K562 (cell line): Measurements from ENCODE around the gene PXMP2. TPM values are rescaled to one million over a fixed set of nuclear protein-coding genes. Genes with fewer than 3 reads are reported as not detected.

Source experiments
- ATAC-seq: fragments of 200-7000 bp; cut with Tn5 transposase; 3 replicates; pipeline ENCODE4 v1.9.1; 2020; ENCODE audit warnings: moderate library complexity
- BruUV-seq: library from RNA; stranded (reverse); fragments of 400-500 nt; replicated peaks from 2 replicates; lab custom pipeline; 2021; lab: Mats Ljungman, UMichigan
- CTCF ChIA-PET: fragments of 300-600 bp; formaldehyde crosslinking; extraction: SDS; loops from one replicate; lab custom pipeline; 2021; ENCODE audit warnings: low intra/inter-chr PET ratio; lab: Yijun Ruan, JAX
- POLR2A ChIA-PET: fragments of 300-600, 350-650 bp; sonication (Branson Sonifier 250); formaldehyde crosslinking; extraction: SDS; loops from one replicate; lab custom pipeline; 2021; ENCODE audit warnings: antibody characterized with exemption, inconsistent platforms; lab: Yijun Ruan, JAX
- DNase-seq, 4 experiments: peaks; one replicate each; pipeline versions ENCODE4 v3.0.0 to v3.0.0-alpha.2; 2011 to 2018; ENCODE audit warnings: low spot score in 3 of 4, mixed read lengths in 3 of 4; ENCODE audit errors: extremely low read depth in 1 of 4
- FAIRE-seq: peaks from 2 replicates; lab custom pipeline; 2011; peaks lifted over from hg19 to GRCh38; lab: Jason Lieb, UNC
- H2AFZ ChIP-seq: 2 replicates; pipeline ENCODE4 v1.6.0; 2011; ENCODE audit warnings: low read depth, low read length, control low read depth, inconsistent platforms
- H3K27ac ChIP-seq: fragments of 200-600 bp; 3 replicates; pipeline ENCODE4 v1.8.0; 2011; ENCODE audit warnings: low read depth, mild to moderate bottlenecking, control low read depth, inconsistent platforms, low read length, moderate library complexity, mixed read lengths; ENCODE audit errors: extremely low read depth
- H3K27me3 ChIP-seq, 2 experiments: fragments of 300-600 bp in 1 of 2; 2 replicates in 1 of 2; 3 replicates in 1 of 2; pipeline versions ENCODE4 v1.6.0 to v1.8.0; 2011; ENCODE audit warnings: inconsistent platforms in 2 of 2, low read length in 2 of 2, mild to moderate bottlenecking in 1 of 2, mixed read lengths in 1 of 2, moderate library complexity in 1 of 2; ENCODE audit not compliant: control insufficient read depth in 2 of 2, insufficient read depth in 2 of 2
- H3K36me3 ChIP-seq: fragments of 300-600 bp; 3 replicates; pipeline ENCODE4 v1.8.0; 2011; ENCODE audit warnings: mild to moderate bottlenecking, low read length, inconsistent platforms; ENCODE audit not compliant: control insufficient read depth, insufficient read depth
- H3K4me1 ChIP-seq, 2 experiments: fragments of 200-600 bp in 1 of 2; replicated peaks in 1 of 2; 2 replicates in 1 of 2; 3 replicates in 1 of 2; pipeline versions ENCODE4 v1.5.1 to v1.8.0; 2011; ENCODE audit warnings: inconsistent platforms in 2 of 2, low read length in 2 of 2, mild to moderate bottlenecking in 1 of 2, mixed read lengths in 1 of 2, moderate library complexity in 1 of 2; ENCODE audit not compliant: control insufficient read depth in 2 of 2, insufficient read depth in 2 of 2
- H3K4me2 ChIP-seq: 2 replicates; pipeline ENCODE4 v1.6.1; 2011; ENCODE audit warnings: low read length, control low read depth, inconsistent platforms, mixed read lengths; ENCODE audit not compliant: insufficient read depth
- H3K4me3 ChIP-seq: fragments of 200-600 bp; sonication (generic), shearing (Covaris generic); 2 replicates; pipeline ENCODE4 v1.5.1; 2016; ENCODE audit warnings: control low read depth, inconsistent platforms
- H3K79me2 ChIP-seq: fragments of 200-600 bp; 3 replicates; pipeline ENCODE4 v1.8.0; 2011; ENCODE audit warnings: low read length, inconsistent platforms; ENCODE audit not compliant: control insufficient read depth, insufficient read depth
- H3K9ac ChIP-seq, 2 experiments: 2 replicates each; pipeline versions ENCODE4 v1.6.0 to v1.6.1; 2011; ENCODE audit warnings: low read depth in 2 of 2, low read length in 2 of 2, control low read depth in 1 of 2, inconsistent platforms in 1 of 2, mild to moderate bottlenecking in 1 of 2, mixed read lengths in 1 of 2; ENCODE audit not compliant: insufficient read depth in 1 of 2
- H3K9me1 ChIP-seq: one replicate; pipeline ENCODE4 v1.6.0; 2011; ENCODE audit warnings: inconsistent platforms, mild to moderate bottlenecking, low read length, moderate library complexity; ENCODE audit not compliant: control insufficient read depth, insufficient read depth
- H3K9me3 ChIP-seq: replicated peaks from 2 replicates; pipeline ENCODE4 v1.5.1; 2011; ENCODE audit warnings: low read depth, low read length, inconsistent platforms; ENCODE audit not compliant: control insufficient read depth, insufficient read depth
- H4K20me1 ChIP-seq: replicated peaks from 2 replicates; pipeline ENCODE4 v1.6.1; 2011; ENCODE audit warnings: low read length, inconsistent platforms, mixed read lengths; ENCODE audit not compliant: control insufficient read depth, insufficient read depth
- AFF1 ChIP-seq, 2 experiments: fragments of 450-650 bp; IDR thresholded peaks; 2 replicates each; pipeline ENCODE4 v1.6.1; 2018; ENCODE audit warnings: mild to moderate bottlenecking in 2 of 2, low read depth in 1 of 2; ENCODE audit not compliant: partially characterized antibody in 2 of 2
- ELF4 ChIP-seq: fragments of 450-650 bp; formaldehyde crosslinking; IDR thresholded peaks from 2 replicates; pipeline ENCODE4 v1.4.0; 2022; ENCODE audit warnings: missing genetic modification characterization
- HDAC2 ChIP-seq: fragments of 450-650 bp; IDR thresholded peaks from 2 replicates; pipeline ENCODE4 v1.6.1; 2016; ENCODE audit warnings: mild to moderate bottlenecking
- HMGN3 ChIP-seq: IDR thresholded peaks from 2 replicates; pipeline ENCODE4 v1.6.1; 2011; ENCODE audit warnings: borderline replicate concordance, low read depth, mild to moderate bottlenecking, mixed read lengths, low read length; ENCODE audit not compliant: insufficient read length; ENCODE audit errors: extremely low read depth
- MTA1 ChIP-seq: fragments of 450-650 bp; IDR thresholded peaks from 2 replicates; pipeline ENCODE4 v1.6.1; 2017; ENCODE audit warnings: borderline replicate concordance
- PHTF2 ChIP-seq: fragments of 250-450 bp; sonication (Bioruptor Pico); IDR thresholded peaks from 2 replicates; pipeline ENCODE4 v1.5.0; 2021; ENCODE audit warnings: mild to moderate bottlenecking
- RAD21 ChIP-seq, 2 experiments: fragments of 250-450 bp in 1 of 2; fragments of 450-650 bp in 1 of 2; sonication (Bioruptor Pico) in 1 of 2; formaldehyde crosslinking in 1 of 2; IDR thresholded peaks in 1 of 2; conservative IDR thresholded peaks in 1 of 2; 2 replicates each; pipeline versions ENCODE4 v1.4.0 to v1.8.0; 2020 to 2022; ENCODE audit warnings: mild to moderate bottlenecking in 2 of 2, moderate library complexity in 1 of 2
- SAFB2 ChIP-seq: fragments of 200-400 bp; formaldehyde crosslinking; IDR thresholded peaks from 2 replicates; pipeline ENCODE4 v1.6.1; 2018; ENCODE audit warnings: borderline replicate concordance, low read length, low read depth, moderate library complexity; ENCODE audit not compliant: severe bottlenecking
- TCF7 ChIP-seq: sonication (generic); IDR thresholded peaks from 2 replicates; pipeline ENCODE4 v1.6.1; 2016; ENCODE audit warnings: antibody characterized with exemption, borderline replicate concordance
- ZKSCAN8 ChIP-seq: fragments of 200-800 bp; sonication (Bioruptor generic); IDR thresholded peaks from 2 replicates; pipeline ENCODE4 v1.6.1; 2016; ENCODE audit warnings: missing genetic modification characterization, missing compliant biosample characterization
- ZNF232 ChIP-seq: sonication (generic); formaldehyde crosslinking; IDR thresholded peaks from 2 replicates; pipeline ENCODE4 v1.8.0; 2022; ENCODE audit warnings: mild to moderate bottlenecking, missing genetic modification reagents
- ZNF316 ChIP-seq: fragments of 450-650 bp; IDR thresholded peaks from 2 replicates; pipeline ENCODE4 v1.6.1; 2016
- ZNF717 ChIP-seq: fragments of 250-450 bp; sonication (Bioruptor Pico); IDR thresholded peaks from 2 replicates; pipeline ENCODE4 v1.5.0; 2021
- ZNF764 ChIP-seq: fragments of 250-450 bp; sonication (Bioruptor Pico); IDR thresholded peaks from 2 replicates; pipeline ENCODE4 v1.4.0; 2020; ENCODE audit warnings: low read depth, mild to moderate bottlenecking, moderate library complexity
- WGBS: fragments of 100-300 bp; shearing (Covaris generic); methylation state at CpG from one replicate; pipeline ENCODE4 v1.1.6; 2016; ENCODE audit warnings: low coverage, mixed read lengths; ENCODE audit not compliant: insufficient coverage; ENCODE audit errors: missing lambda C conversion rate; 5-methylcytosine and 5-hydroxymethylcytosine counted together
- in situ Hi-C: fragments of 300-500 bp; cut with MboI; formaldehyde crosslinking; loops from 4 replicates; pipeline ENCODE4 v1.15.0; 2018; ENCODE audit warnings: inconsistent platforms, mixed read lengths
- intact Hi-C: fragments of 100-400 bp; cut with micrococcal nuclease; formaldehyde crosslinking; loops from 2 replicates; pipeline ENCODE4 v1.14.2; 2022
- polyA plus RNA-seq, 8 experiments: library from polyadenylated mRNA; depleted of rRNA in 4 of 8; stranded (reverse) in 5 of 8; unstranded in 3 of 8; fragments of >200 nt; fragmentation: Nextera tagmentation in 2 of 8; fragmentation: Illumina TruSeq in 1 of 8; extraction: Ambion mirVana in 2 of 8; extraction: Trizol in 1 of 8; gene quantifications; 2 replicates each; pipeline versions ENCODE4 v1.2.1 to v1.2.3, GENCODE V29; 2011 to 2014; ENCODE audit warnings: inconsistent platforms in 1 of 8, missing spikeins in 1 of 8
- total RNA-seq, 7 experiments: library from RNA; depleted of rRNA in 6 of 7; stranded (reverse); fragments of >200 nt in 6 of 7; fragmentation: Illumina TruSeq in 2 of 7; extraction: Trizol in 2 of 7; gene quantifications; 2 replicates each; pipeline versions ENCODE4 v1.2.1 to v1.2.3, GENCODE V29; 2011 to 2021; ENCODE audit warnings: low replicate concordance in 1 of 7
- TF ChIP-seq, protein P1 (sequence below): IDR thresholded peaks from 2 replicates; pipeline ENCODE4 v1.6.1; 2012; ENCODE audit warnings: low read depth, low read length, improper control_type of control experiment, borderline replicate concordance
- TF ChIP-seq, protein P2 (sequence below): fragments of 450-650 bp; IDR thresholded peaks from 2 replicates; pipeline ENCODE4 v1.6.1; 2016; ENCODE audit warnings: mild to moderate bottlenecking

PXMP2 gene
- total and polyA plus RNA-seq, 9 of the 15 experiments (the other 6 are each of a cell fraction or from before 2014, with no cell fraction given), result 3.0 to 66.1 (median 44.7) TPM

- H2AFZ ChIP-seq, result no peak overlapping the region
- no peaks in the 10 kb centered on the region for H3K27me3 ChIP-seq
- CTCF ChIA-PET, result no interaction called here
- peaks cover 0 to 18% of the 10 kb centered on the region in 2 experiments; a peak in 3 of 5 replicates for H3K4me1 ChIP-seq
- intact Hi-C loops, result no loop called here
- ATAC-seq (no peak), DNase-seq (no peak), FAIRE-seq (no peak)
- no peaks in the 10 kb centered on the region for H3K9me3 ChIP-seq
- no peak overlapping the region for H3K27ac ChIP-seq
- 95% methylated on average over 12 of the region's 12 CpGs for whole genome bisulfite sequencing
- no peak overlapping the region for H3K4me3 ChIP-seq
- H3K4me2 ChIP-seq, result no peak overlapping the region
- H4K20me1 ChIP-seq, result no peaks in the 10 kb centered on the region; the same call in 1 of the 2 replicates
- no peak overlapping the region for H3K9ac ChIP-seq
- no TSS peak for BruUV-seq
- peaks cover 86% of the 10 kb centered on the region; the same call in 2 of the 3 replicates for H3K36me3 ChIP-seq
- H3K9me1 ChIP-seq, result peaks cover 5% of the 10 kb centered on the region
- POLR2A ChIA-PET, result interaction anchor here (0.8 kb wide), 1 partner anchor 10 kb away, joined by 4 read pairs; no protein-coding TSS in a partner anchor
- in situ Hi-C loops, result no loop called here
- peaks cover 2% of the 10 kb centered on the region for H3K79me2 ChIP-seq
- TF ChIP-seq PHTF2 (CRISPR knock-in tag), result no peak
- TF ChIP-seq, protein P1, sequence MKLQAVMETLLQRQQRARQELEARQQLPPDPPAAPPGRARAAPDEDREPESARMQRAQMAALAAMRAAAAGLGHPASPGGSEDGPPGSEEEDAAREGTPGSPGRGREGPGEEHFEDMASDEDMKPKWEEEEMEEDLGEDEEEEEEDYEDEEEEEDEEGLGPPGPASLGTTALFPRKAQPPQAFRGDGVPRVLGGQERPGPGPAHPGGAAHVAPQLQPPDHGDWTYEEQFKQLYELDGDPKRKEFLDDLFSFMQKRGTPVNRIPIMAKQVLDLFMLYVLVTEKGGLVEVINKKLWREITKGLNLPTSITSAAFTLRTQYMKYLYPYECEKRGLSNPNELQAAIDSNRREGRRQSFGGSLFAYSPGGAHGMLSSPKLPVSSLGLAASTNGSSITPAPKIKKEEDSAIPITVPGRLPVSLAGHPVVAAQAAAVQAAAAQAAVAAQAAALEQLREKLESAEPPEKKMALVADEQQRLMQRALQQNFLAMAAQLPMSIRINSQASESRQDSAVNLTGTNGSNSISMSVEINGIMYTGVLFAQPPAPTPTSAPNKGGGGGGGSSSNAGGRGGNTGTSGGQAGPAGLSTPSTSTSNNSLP, result no peak
- TF ChIP-seq SAFB2, result no peak
- TF ChIP-seq ZNF717 (CRISPR knock-in tag), result no peak
- TF ChIP-seq MTA1, result no peak
- no peak for TF ChIP-seq AFF1 (IDR thresholded peaks at IDR 0.05; ENCODE audit: low read depth in 1 of 2, partially characterized antibody in 2 of 2)
- TF ChIP-seq ZNF764, result no peak
- TF ChIP-seq TCF7, result no peak
- TF ChIP-seq HMGN3, result no peak
- TF ChIP-seq ZNF316, result no peak
- no peak for TF ChIP-seq ZKSCAN8 (CRISPR knock-in tag)
- no peak for TF ChIP-seq ZNF232
- TF ChIP-seq ELF4, result no peak
- TF ChIP-seq, protein P2, sequence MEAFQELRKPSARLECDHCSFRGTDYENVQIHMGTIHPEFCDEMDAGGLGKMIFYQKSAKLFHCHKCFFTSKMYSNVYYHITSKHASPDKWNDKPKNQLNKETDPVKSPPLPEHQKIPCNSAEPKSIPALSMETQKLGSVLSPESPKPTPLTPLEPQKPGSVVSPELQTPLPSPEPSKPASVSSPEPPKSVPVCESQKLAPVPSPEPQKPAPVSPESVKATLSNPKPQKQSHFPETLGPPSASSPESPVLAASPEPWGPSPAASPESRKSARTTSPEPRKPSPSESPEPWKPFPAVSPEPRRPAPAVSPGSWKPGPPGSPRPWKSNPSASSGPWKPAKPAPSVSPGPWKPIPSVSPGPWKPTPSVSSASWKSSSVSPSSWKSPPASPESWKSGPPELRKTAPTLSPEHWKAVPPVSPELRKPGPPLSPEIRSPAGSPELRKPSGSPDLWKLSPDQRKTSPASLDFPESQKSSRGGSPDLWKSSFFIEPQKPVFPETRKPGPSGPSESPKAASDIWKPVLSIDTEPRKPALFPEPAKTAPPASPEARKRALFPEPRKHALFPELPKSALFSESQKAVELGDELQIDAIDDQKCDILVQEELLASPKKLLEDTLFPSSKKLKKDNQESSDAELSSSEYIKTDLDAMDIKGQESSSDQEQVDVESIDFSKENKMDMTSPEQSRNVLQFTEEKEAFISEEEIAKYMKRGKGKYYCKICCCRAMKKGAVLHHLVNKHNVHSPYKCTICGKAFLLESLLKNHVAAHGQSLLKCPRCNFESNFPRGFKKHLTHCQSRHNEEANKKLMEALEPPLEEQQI, result no peak
- no peak for TF ChIP-seq RAD21 (CRISPR knock-in tag; conservative IDR thresholded peaks at IDR 0.05 in 1 of 2, IDR thresholded peaks at IDR 0.05 in 1 of 2)
- no peak for TF ChIP-seq HDAC2
Measured at GRCh38 chr12:132719954-132720324, 32.6 kb downstream of the PXMP2 start.
